NCI-H345 treated with DMSO at 0.1 percent for 48 hours (cell line): Measurements from ENCODE around the gene AUH.

Experiments
- DNase-seq: peaks from one replicate; lab custom pipeline; 2025; ENCODE audit not compliant: unreplicated experiment; lab: John Stamatoyannopoulos, UW

AUH gene

GRCh38 chr9:91301161-91301560 lies 60.6 kb downstream of the AUH start:
- no peak for DNase-seq

- DNase-seq: no peak
These were observed 63.4 kb downstream of the AUH start for GRCh38 chr9:91298311-91298710.

- no peak for DNase-seq
These were observed 64.4 kb downstream of the AUH start for GRCh38 chr9:91297306-91297705.

GRCh38 chr9:91296354-91296753 lies 65.4 kb downstream of the AUH start:
- DNase-seq: no peak

GRCh38 chr9:91295357-91295756 lies 66.4 kb downstream of the AUH start:
- DNase-seq: no peak

DNA sequence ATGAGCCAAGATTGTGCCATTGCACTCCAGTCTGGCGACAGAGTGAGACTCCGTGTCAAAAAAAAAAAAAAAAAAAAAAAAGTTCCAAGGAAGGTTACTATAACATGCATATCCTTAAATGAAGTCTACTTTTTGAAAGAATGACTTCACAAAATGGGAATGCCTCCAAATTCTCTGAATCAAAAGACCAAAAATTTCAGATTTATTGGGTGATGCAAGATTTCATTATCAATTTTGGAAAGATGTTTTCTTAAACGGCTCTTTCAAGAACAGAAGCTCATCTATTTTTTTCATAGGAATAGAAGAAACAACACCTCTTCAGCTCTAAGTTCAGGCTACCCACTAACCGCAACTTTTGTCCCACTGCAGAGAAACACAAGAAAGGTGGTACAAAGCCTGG lies 69.9 kb downstream of the AUH start:
- no peak for DNase-seq

GRCh38 chr9:91289244-91289643 lies 72.5 kb downstream of the AUH start:
- DNase-seq: no peak

DNA sequence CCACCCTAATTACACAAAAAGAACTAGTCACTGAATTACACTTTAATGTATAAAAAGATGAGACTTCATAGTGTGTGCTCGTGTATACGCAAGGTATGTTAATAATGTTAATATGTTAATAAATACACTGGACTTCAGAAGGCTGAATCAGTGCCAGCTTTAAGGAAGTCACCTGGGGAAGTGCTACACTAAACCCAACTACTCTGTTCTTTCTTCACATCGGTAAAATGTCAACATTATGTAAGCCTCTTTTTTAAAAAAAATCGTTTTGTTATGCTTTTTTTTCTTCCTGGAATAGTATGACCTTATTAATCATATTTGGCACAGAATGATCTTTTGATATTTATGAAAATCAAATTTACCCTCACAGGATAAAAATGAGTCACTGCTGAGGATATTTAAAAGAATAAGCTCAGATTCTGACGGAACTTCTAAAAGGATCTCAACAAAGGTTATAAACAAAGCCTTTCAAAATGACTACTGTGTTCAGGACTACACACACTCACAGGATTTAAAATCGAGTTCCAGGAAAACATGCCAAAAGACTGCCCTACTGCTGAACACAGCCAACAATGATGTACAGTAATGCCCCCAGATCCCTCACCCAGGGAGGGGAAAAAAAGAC lies 75.9 kb downstream of the AUH start:
- no peak for DNase-seq

DNA sequence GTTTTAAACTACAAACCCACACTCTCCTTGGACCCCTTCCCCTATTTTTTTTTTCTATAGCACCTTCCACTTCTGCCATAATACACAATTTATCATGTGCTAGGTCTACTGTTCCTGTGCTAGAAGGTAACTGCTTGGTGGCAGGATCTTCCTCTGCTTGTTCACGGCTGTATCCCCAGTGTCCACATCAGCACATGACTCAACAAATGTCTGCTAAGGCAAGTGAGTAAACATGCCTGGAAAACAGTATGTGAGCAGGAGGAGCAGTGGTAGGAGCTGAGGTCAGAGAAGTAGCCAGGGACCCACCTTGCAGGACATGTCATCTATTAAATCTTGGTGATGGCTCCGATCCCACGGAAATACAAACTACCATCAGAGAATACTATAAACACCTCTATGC lies 79.4 kb downstream of the AUH start:
- DNase-seq: no peak

GRCh38 chr9:91279296-91280204 lies 82.2 kb downstream of the AUH start:
- DNase-seq: no peak

GRCh38 chr9:91276513-91276912 lies 85.2 kb downstream of the AUH start:
- no peak for DNase-seq

GRCh38 chr9:91275655-91276054 lies 86.1 kb downstream of the AUH start:
- DNase-seq: no peak

DNA sequence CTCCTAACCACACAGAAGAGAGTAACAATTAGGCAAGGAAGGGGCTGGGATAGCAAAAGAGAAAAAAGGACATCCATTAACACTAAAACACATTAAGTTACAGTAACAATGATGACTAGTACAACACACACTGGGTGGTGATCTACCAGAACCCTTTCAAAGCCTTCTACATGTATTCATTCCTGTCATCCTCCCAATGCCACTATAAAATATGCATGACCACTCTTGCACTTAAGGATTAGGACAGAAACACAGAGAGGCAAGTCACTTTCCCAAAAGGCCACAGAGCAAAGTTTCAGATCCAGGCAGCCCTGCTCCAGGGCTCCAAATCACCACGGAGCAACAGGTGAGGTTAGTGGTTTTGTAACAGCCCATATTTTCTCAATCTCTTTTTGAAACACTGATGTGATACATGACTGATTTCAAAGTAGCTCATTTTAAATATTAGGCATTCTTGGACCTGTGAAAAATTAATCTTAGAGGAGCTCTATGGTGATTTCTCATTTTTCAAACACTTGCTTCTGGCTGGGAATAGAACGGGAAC lies 86.7 kb downstream of the AUH start:
- DNase-seq: no peak

DNA sequence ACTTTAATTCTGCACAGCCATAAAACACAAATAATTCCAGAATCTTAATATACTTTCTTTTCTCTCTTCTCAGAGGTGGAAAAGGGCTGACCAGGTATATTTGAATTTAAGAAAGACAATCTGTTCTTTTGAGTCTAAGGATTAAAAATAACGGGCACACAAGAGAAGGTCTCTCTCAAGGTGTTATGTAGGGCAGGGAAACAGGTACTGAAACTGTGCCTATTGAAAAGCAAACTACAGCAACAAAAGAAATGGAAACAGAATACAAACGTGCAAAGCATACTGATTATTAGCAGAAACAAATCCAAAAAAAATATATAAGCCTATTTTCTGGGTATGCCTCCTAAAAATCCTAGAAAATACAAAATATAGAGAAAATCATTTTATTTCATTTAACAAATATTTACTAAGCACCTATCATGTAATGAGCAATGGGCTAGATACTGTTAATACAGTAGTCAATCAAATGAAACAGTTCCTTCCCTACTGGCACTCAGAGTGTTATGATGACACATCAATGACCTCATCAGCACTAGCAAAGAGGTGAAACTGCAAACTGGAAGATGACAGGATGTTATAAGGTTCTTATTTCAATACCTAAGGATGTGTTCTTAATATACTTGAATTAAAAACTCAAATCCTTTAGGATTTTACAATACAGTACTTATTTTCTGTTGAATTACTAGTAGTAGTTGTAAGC lies 87.7 kb downstream of the AUH start:
- no peak for DNase-seq

- DNase-seq: no peak
These were observed 90.6 kb downstream of the AUH start for GRCh38 chr9:91271156-91271555.

- no peak for DNase-seq
These were observed 91.7 kb downstream of the AUH start for GRCh38 chr9:91269907-91270491.

DNA sequence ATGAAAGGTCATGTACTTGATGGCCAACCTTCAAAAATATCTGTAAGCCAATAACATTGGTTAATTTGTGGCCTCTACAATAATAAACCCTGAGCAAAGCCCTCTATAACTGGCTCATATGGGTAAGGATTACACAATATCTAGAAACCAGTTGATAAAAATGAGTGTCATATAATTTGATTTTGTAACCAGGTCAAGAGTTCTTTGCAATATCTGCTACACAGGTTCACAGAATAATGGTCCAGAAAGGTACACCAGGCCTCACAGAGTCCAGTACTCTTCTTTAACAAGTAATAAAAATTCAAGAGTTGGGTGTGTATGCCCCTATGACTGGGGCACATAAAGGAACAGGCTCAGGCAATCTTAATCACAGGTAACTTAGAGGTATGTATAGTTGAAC lies 95.3 kb downstream of the AUH start:
- no peak for DNase-seq

GRCh38 chr9:91265514-91265913 lies 96.2 kb downstream of the AUH start:
- no peak for DNase-seq

GRCh38 chr9:91261417-91261816 lies 100.3 kb downstream of the AUH start:
- DNase-seq: no peak

GRCh38 chr9:91259162-91259561 lies 102.6 kb downstream of the AUH start:
- no peak for DNase-seq

GRCh38 chr9:91258451-91258850 lies 103.3 kb downstream of the AUH start:
- no peak for DNase-seq
